Neural progenitor cell (in vitro differentiated cells): Measurements from ENCODE around the gene LIG4.

Source experiments
- CTCF ChIP-seq: fragments of 200-600 bp; sonication (generic); IDR thresholded peaks from 2 replicates; pipeline ENCODE4 v1.5.1; 2017; ENCODE audit warnings: antibody characterized with exemption, mild to moderate bottlenecking
- EZH2 ChIP-seq: fragments of 200-600 bp; sonication (generic); IDR thresholded peaks from 2 replicates; pipeline ENCODE4 v1.6.1; 2017; ENCODE audit warnings: antibody characterized with exemption, mild to moderate bottlenecking, moderate library complexity
- EZH2phosphoT487 ChIP-seq: fragments of 200-600 bp; sonication (generic); IDR thresholded peaks from 2 replicates; pipeline ENCODE4 v1.6.1; 2017; ENCODE audit warnings: antibody characterized with exemption

GRCh38 chr13:108168929-108169328, 46.4 kb downstream of the LIG4 start:
- no peak for TF ChIP-seq CTCF
- no peak for TF ChIP-seq EZH2phosphoT487
- TF ChIP-seq EZH2: no peak
